HG03565 (cell line): ENCODE data around the gene CDC14A.
A peak's percentile ranks its signal among the peaks of the same experiment; 100 is the strongest.
"Not testable (repeated sequence)": the region's sequence is repeated elsewhere in the genome, so short reads cannot be mapped to it uniquely, and the experiment has no call there.

Source experiments
- ATAC-seq: cut with Tn5 transposase; IDR thresholded peaks from one replicate; pipeline ENCODE4 v1.9.1; 2021; ENCODE audit warnings: mild to moderate bottlenecking, moderate library complexity; ENCODE audit not compliant: unreplicated experiment

CDC14A gene

DNA sequence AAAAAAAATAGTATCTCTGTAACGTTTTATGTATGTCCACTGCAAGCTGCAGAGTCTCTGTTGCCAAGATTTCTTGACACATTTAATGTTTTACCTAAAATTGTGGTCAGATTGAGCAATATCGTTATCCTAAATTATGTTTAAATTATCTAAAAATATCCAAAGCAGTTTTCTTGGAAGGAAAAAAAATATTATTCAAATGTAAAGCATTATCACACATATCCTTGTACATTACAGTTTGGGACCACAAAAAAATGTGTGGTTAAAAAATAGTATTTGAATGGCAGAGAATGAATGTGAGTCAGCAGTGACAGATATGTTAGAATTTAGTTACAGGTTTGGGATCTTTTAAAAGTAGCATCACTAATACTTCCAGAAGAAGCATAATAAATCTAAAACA lies 21.2 kb upstream of the CDC14A start:
- not testable (repeated sequence) for ATAC-seq

- no peak for ATAC-seq
These were observed 20.0 kb upstream of the CDC14A start for GRCh38 chr1:100332331-100332730.

GRCh38 chr1:100335436-100335835 lies 16.9 kb upstream of the CDC14A start:
- ATAC-seq: no peak

DNA sequence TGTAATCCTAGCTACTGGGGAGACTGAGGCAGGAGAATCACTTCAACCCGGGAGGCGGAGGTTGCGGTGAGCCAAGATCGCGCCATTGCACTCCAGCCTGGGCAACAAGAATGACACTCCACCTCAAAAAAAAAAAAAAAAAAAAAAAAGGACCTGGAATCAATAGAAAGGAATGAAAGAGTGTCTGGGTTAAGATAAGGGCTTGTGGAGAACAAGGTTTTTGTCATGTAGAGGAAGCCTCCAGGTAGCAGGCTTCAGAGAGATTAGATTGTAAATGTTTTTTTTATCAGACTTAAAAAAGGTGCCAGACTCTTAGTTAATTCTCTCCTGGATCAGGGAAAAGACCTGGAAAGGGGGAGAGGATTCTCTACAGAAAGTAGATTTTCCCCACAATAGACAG lies 14.4 kb upstream of the CDC14A start:
- ATAC-seq: not testable (repeated sequence)

GRCh38 chr1:100339735-100340134 lies 12.6 kb upstream of the CDC14A start:
- ATAC-seq: not testable (repeated sequence)

DNA sequence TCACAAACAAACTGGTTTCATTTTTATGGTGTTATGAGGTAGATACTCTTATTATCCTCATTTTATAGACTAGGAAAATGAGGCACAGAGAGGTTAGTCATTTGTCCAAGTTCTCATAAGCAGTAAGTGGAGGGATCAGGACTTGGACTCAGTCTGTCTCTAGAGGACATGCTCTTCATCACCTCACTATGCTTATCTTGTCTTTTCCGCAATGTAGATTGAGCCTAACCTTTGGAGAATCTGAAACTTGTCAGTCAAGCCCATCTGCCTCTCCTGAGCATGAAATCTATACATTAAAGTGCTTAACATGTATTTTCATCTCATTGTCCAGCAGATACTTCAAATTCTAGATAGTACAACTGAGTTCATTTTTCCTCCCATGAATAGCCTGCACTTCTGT lies 11.8 kb upstream of the CDC14A start:
- no peak for ATAC-seq

- no peak for ATAC-seq
These were observed 10.0 kb upstream of the CDC14A start for GRCh38 chr1:100342348-100342747.

- no peak for ATAC-seq
These were observed 8.4 kb upstream of the CDC14A start for GRCh38 chr1:100343897-100344296.

DNA sequence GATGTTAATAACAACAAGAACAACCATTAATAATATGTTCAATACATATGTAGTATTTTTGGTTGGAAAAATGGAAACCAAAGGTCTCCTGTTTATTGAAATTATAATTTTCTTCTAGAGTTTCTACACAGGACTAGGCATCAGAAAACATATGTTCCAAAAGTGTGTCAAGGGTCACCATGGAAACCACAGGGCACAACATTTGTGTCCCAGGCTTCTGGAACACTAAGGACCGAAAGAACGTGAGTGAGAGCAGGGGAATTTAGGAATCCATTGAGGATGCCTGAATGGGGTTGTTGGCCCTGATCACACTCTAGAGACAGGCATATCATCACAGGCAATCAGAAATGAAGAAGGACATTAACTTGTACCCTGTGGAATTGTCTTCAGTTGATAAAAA lies 7.5 kb upstream of the CDC14A start:
- ATAC-seq: no peak

DNA sequence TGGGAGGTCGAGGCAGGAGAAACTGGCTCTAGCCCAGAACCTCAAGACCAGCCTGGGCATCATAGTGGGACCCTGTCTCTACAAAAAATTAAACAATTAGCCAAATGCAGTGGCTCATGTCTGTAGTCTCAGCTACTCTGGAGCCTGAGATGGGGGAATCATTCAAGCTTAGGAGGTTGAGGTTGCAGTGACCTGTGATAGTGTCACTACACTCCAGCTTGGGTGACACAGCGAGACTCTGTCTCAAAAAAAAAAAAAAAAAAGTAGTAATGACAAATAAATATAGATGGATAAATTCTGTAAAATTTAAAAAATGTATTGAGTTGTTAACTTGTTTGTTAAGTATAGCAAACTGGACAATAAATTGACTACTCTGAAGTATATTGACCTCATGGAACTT lies 5.9 kb upstream of the CDC14A start:
- no peak for ATAC-seq

DNA sequence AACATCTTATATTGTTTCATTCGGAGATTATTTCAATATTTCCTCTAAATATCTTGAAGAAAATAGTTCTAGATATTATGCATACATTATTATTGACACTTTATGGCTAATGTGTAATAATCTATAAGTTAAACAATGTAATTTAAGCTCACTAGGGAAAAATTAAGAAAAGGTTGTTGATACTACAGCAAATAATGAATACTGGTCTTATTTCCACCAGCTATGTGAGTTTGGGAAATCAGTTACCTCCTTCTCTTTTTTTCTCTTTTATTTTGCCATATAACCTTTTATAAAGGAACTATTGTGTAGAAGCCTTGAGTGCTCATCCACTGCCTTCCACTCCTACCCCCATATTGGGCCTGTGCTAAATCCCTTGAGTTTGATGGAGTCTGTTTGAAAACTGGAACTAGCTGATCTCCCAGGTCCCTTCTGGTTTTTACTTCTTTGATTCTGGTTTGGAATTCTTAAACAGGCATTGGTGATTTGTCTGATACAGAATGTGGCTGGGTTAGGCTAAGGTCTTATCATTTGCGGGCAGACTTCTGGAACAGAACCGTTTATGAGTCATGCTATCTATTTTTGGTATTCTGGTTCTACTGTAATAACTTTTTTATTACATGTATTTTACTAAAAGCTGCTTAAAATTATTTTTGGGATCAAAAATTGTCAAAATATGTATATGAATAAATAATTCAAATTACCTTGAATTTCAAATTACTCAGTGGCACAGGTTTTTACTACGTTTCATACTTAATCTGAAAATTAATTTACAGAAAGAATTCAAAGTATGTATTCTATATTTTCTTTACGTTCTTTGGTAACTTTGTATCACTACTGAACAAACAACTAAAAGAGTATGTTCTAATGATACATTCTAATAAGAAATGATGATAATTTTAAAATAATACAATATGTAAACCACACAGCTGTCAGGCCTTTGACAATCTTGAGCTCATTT lies 5.0 kb upstream of the CDC14A start:
- no peak for ATAC-seq

DNA sequence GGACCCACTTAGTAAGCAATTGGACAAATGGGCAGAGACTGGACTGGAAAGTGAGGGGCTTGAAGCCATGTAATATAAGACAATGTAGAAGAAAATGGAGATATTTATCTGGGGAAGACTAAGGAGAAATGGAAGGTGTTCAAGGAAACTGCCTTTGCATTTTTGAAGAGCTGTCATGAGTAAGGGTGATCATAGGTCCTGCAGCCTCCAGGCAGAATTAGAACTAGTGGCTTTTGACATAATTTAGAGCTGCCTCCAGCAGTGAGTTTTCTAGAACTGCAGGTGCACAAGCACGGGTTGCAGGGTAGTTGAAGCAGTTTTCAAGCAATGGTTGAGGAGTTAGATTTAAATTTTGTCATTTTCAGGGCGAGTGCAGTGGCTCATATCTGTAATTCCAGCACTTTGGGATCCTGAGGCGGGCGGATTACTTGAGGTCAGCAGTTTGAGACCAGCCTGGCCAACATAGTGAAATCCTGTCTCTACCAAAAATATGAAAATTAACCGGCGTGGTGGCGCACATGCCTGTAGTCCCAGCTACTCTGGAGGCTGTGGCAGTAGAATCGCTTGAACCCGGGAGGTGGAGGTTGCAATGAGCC lies 3.7 kb upstream of the CDC14A start:
- no peak for ATAC-seq

DNA sequence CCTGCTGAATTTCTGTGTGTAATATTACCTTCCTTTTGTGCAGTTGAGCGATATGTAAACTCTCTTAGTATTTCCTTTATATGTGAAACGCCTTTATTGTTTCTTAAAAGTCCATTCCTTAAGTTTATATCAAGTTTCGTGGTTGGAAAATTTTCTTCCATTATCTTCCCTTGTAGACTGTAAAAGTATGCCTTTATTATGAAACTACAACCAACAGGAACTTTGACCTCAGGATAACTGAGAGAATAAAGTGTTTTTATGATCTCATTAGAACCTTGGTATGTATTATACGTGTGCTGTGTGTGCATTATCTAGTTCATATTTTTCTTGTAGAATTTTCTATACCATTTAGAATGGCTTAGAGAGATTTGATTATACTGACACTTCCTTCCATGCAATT lies 3.1 kb upstream of the CDC14A start:
- ATAC-seq: no peak

DNA sequence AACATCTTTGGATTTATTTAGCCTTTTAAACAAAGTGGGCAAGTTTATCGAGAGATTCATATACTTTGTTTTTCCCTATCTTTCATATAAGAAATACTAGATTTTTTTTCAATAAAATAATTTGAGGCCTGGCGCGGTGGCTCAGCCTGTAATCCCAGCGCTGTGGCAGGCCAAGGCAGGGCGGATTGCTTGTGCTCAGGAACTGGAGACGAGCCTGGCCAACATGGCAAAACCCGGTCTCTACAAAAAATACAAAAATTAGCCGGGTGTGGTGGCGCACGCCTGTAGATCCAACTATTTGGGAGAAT lies 1.6 kb upstream of the CDC14A start:
- no peak for ATAC-seq

GRCh38 chr1:100351095-100351887 lies 1.0 kb upstream of the CDC14A start:
- ATAC-seq: peak; percentile 53

DNA sequence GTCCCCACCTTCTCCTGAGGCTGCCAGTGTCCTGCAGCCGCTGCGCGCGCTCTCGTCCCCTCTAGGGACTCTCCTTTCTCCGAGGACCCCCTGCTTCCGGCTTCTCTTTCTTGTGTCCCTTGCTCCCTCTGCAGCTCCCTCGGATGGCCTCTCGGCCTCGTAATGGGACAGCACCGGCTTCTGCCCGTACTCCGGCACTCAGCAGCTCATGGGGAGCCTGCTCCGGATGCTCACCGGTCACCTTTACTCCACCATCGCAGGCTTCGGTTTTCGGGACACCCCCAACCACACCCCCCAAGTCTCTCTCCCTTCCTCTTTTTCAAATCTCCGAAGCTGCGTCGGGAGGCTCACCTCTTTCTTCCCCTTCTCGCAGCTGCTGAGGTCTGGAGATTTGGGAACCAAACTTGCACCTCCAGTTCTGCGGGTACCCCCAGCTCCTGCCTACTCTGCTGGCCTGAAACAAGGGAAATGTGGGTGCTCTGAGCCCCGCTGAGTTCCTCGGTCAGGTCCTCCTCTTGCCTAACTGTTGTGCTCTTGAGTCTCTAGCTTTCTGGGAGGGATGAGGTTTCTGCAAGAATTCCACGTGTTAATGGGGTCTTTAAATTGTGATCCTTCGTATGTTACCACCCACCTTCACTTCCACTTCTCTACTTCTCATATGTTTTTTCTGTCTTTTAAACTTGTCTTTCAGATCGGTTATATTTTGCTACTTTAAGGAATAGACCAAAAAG lies 930 bp downstream of the CDC14A start:
- ATAC-seq: no peak

DNA sequence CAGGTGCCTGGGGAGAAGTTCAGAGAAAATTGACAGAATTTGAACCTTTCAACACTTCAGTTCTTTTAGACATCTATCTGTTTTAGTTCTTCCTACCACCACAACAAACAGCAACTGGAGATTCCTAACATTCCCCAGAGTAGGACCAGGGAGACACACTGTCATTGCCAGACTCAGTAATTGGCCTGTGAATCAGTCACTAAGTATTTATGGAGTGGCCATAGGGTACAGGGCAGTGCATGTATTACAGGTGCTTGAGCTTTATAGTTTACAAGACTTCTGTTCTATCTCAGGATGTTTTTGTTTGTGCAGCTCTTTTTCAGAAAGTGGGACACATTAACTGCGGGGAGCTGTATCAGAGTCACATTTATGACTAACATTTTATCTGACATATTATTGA lies 1.7 kb downstream of the CDC14A start:
- ATAC-seq: no peak

GRCh38 chr1:100354971-100355394 lies 2.7 kb downstream of the CDC14A start:
- no peak for ATAC-seq

DNA sequence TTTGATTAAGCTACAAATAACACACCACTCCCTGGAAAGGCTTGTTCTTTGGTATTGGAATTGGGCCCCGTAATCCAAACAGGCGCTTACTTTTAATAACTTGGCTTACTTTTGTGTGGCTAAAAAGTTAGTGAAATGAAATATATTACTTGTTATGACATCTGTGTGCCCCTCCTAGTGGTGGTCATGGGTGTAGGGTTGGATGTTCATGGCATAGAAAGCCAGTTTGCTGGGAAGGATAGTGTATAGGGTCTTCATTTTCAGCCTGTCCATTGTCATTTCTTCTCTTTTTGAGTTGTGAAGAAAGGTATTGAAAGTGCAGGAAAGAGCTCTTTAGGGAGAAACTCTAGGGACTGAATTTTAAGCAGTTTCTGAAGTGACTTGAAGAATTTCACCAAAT lies 5.9 kb downstream of the CDC14A start:
- no peak for ATAC-seq

GRCh38 chr1:100359139-100359538 lies 6.8 kb downstream of the CDC14A start:
- ATAC-seq: no peak
